Measurements from ENCODE around the gene KCNH5. TPM values are rescaled to one million over a fixed set of nuclear protein-coding genes. Genes with fewer than 3 reads are reported as not detected.

KCNH5 gene
- total RNA-seq, 3 donors from 2014 or later (not counting 1 experiment from before 2014, with no cell fraction given): not detected

DNA sequence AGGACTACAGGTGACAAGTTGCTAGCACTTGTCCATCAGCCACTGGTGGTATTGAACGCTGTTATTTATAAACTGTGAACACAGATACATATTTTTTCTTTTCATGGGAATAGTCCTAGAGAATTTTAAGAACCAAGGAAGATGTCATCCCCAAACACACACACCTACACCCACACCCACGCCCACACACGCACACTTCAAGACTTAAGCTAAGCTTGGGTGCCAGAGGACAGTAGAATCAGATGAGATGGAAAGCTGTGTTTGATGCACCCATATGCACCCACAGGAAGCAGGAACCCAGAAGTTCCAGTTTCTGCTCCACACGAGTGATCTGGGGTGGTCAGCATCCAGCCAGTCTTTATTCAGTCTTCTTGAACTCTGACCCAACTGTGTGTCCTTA, 348.3 kb downstream of the KCNH5 start:
- TF ChIP-seq, protein P1, sequence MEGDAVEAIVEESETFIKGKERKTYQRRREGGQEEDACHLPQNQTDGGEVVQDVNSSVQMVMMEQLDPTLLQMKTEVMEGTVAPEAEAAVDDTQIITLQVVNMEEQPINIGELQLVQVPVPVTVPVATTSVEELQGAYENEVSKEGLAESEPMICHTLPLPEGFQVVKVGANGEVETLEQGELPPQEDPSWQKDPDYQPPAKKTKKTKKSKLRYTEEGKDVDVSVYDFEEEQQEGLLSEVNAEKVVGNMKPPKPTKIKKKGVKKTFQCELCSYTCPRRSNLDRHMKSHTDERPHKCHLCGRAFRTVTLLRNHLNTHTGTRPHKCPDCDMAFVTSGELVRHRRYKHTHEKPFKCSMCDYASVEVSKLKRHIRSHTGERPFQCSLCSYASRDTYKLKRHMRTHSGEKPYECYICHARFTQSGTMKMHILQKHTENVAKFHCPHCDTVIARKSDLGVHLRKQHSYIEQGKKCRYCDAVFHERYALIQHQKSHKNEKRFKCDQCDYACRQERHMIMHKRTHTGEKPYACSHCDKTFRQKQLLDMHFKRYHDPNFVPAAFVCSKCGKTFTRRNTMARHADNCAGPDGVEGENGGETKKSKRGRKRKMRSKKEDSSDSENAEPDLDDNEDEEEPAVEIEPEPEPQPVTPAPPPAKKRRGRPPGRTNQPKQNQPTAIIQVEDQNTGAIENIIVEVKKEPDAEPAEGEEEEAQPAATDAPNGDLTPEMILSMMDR (IDR thresholded peaks at IDR 0.05): no peak
- Mint-ChIP-seq H3K9me3 (peaks cover 0 to 6% of the 10 kb centered on the region in 2 donors), H3K27me3 (ENCODE audit: low read depth in 2 of 2) (no peaks in the 10 kb centered on the region), H3K36me3 (no peaks in the 10 kb centered on the region), H3K27ac (no peak overlapping the region), H3K4me3 (no peak overlapping the region), H3K4me1 (no peaks in the 10 kb centered on the region)
- no peak for DNase-seq
- WGBS (ENCODE audit: insufficient coverage): 83% methylated on average over 2 of the region's 4 CpGs
- Histone ChIP-seq H3K27me3 (ENCODE audit: control insufficient read depth, insufficient read depth, low read length) (no peaks in the 10 kb centered on the region), H3K4me1 (ENCODE audit: control insufficient read depth, insufficient read depth, low read length) (no peaks in the 10 kb centered on the region), H3K9me3 (ENCODE audit: control insufficient read depth, insufficient read depth, low read length) (no peaks in the 10 kb centered on the region), H3K4me3 (ENCODE audit: low read length) (no peak overlapping the region), H3K27ac (ENCODE audit: low read length) (no peak overlapping the region), H3K36me3 (ENCODE audit: control insufficient read depth, insufficient read depth, low read length) (no peaks in the 10 kb centered on the region)
- intact Hi-C loops (cut with micrococcal nuclease): no loop called here
- no peak for ATAC-seq

DNA sequence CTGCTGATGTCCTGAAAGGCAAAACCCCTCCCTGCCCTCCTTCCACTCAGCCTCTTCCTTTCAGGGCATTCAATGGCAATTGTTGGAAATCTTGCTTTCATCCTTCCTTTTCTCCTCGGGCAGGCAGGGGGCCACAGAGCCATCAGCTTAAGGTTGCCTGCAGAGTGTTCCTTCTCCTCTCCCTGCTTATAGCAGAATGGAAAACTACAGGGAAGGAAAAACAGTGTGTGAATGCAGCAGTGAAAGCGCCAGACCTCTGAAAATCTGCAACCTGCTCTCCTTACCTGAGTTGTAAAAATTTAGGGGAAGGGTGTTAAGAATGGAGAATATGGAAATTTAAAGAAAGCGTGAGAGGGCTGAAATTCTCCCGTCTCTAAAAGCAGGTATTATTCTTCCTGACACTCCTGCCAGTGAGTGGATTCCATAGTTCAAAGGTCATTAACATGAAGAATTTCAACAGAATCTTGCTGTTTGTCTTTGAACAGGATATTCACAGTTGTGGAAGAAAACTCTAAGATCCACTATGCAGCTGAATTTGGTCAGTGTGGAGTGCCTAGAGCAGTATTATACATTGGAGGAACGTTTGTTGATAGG, 348.8 kb downstream of the KCNH5 start:
- H3K4me1 ChIP-seq (ENCODE audit: control insufficient read depth, insufficient read depth, low read length): no peaks in the 10 kb centered on the region
- ATAC-seq (no peak), DNase-seq (no peak)
- TF ChIP-seq, protein P1 (IDR thresholded peaks at IDR 0.05): no peak
- peaks cover 0 to 8% of the 10 kb centered on the region in 2 donors for H3K9me3 Mint-ChIP-seq
- no peaks in the 10 kb centered on the region for H3K36me3 Mint-ChIP-seq
- no peaks in the 10 kb centered on the region for H3K27me3 ChIP-seq (ENCODE audit: control insufficient read depth, insufficient read depth, low read length)
- no peak overlapping the region for H3K27ac ChIP-seq (ENCODE audit: low read length)
- no peak overlapping the region for H3K4me3 Mint-ChIP-seq
- H3K4me3 ChIP-seq (ENCODE audit: low read length): no peak overlapping the region
- no peaks in the 10 kb centered on the region for H3K4me1 Mint-ChIP-seq
- intact Hi-C loops (cut with micrococcal nuclease): no loop called here
- no peak overlapping the region for H3K27ac Mint-ChIP-seq
- H3K9me3 ChIP-seq (ENCODE audit: control insufficient read depth, insufficient read depth, low read length): no peaks in the 10 kb centered on the region
- no peaks in the 10 kb centered on the region for H3K27me3 Mint-ChIP-seq (ENCODE audit: low read depth in 2 of 2)
- H3K36me3 ChIP-seq (ENCODE audit: control insufficient read depth, insufficient read depth, low read length): no peaks in the 10 kb centered on the region
- WGBS (ENCODE audit: insufficient coverage): 41% methylated on average over 5 of the region's 5 CpGs

DNA sequence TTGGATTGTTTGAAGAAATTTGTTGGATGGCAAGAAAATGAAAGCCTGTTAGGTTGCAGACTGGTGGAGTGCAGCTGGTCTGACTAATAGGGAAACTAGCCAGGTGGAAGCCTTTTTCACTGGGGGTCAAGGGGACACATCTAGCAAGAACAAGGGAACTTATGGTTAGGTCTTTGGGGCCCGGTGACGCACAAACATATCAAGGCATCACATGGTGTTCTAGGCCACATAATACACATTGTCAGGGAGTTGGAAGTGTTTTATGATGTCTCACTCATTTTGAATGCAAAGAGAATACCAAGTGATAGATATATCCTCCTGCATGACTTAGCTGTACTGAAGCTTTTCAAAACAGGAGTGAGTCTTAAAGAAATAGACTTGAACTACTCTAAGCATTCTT, 351.2 kb downstream of the KCNH5 start:
- Mint-ChIP-seq H3K4me3 (no peak overlapping the region), H3K9me3 (peaks cover 0 to 12% of the 10 kb centered on the region in 2 donors), H3K36me3 (no peaks in the 10 kb centered on the region), H3K27me3 (ENCODE audit: low read depth in 2 of 2) (no peaks in the 10 kb centered on the region), H3K27ac (no peak overlapping the region), H3K4me1 (no peaks in the 10 kb centered on the region)
- WGBS (ENCODE audit: insufficient coverage): 100% methylated on average over 2 of the region's 2 CpGs
- intact Hi-C loops (cut with micrococcal nuclease): no loop called here
- H3K36me3 ChIP-seq (ENCODE audit: control insufficient read depth, insufficient read depth, low read length): no peaks in the 10 kb centered on the region
- H3K4me1 ChIP-seq (ENCODE audit: control insufficient read depth, insufficient read depth, low read length): no peaks in the 10 kb centered on the region
- TF ChIP-seq, protein P1 (IDR thresholded peaks at IDR 0.05): no peak
- no peak for DNase-seq
- no peaks in the 10 kb centered on the region for H3K27me3 ChIP-seq (ENCODE audit: control insufficient read depth, insufficient read depth, low read length)
- H3K4me3 ChIP-seq (ENCODE audit: low read length): no peak overlapping the region
- no peaks in the 10 kb centered on the region for H3K9me3 ChIP-seq (ENCODE audit: control insufficient read depth, insufficient read depth, low read length)
- no peak overlapping the region for H3K27ac ChIP-seq (ENCODE audit: low read length)
- ATAC-seq: no peak

DNA sequence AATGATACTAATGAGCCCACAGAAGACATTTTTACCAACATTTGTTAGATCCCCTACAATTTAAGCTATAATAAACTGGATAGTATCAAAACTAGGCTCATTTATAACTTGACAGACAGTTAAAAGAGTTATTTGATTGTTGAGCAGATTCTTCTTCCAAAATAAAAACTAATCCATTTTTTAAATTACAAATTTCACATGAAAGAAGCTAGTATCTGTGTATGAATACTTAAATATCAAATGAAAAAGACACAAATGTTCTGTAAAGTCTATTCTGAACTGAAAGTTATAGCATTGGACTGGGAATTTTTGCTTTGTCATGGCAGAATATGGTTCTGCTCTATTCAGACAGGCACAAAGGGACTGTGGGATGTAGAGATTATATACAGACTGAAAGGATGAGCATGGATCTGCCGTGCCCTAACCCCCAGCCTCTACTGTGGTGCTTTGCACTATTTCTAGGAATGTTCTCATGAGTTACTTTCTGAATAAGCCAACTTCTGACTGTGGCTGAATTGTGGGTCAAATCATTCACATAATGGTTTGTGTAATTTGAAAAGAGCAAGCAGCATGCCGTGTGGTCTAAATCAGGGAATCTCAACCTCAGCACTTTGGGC, 352.7 kb downstream of the KCNH5 start:
- ATAC-seq (no peak), DNase-seq (no peak)
- H3K36me3 ChIP-seq (ENCODE audit: control insufficient read depth, insufficient read depth, low read length): no peaks in the 10 kb centered on the region
- no peaks in the 10 kb centered on the region for H3K9me3 ChIP-seq (ENCODE audit: control insufficient read depth, insufficient read depth, low read length)
- no peaks in the 10 kb centered on the region for H3K27me3 ChIP-seq (ENCODE audit: control insufficient read depth, insufficient read depth, low read length)
- peaks cover 0 to 12% of the 10 kb centered on the region in 2 donors for H3K9me3 Mint-ChIP-seq
- 72% methylated on average over 2 of the region's 2 CpGs for WGBS (ENCODE audit: insufficient coverage)
- H3K4me3 ChIP-seq (ENCODE audit: low read length): no peak overlapping the region
- H3K4me1 Mint-ChIP-seq: no peaks in the 10 kb centered on the region
- no peaks in the 10 kb centered on the region for H3K36me3 Mint-ChIP-seq
- H3K27ac ChIP-seq (ENCODE audit: low read length): no peak overlapping the region
- TF ChIP-seq, protein P1 (IDR thresholded peaks at IDR 0.05): no peak
- H3K27ac Mint-ChIP-seq: no peak overlapping the region
- no peak overlapping the region for H3K4me3 Mint-ChIP-seq
- no peaks in the 10 kb centered on the region for H3K4me1 ChIP-seq (ENCODE audit: control insufficient read depth, insufficient read depth, low read length)
- intact Hi-C loops (cut with micrococcal nuclease): no loop called here
- H3K27me3 Mint-ChIP-seq (ENCODE audit: low read depth in 2 of 2): no peaks in the 10 kb centered on the region
